Measurements from ENCODE around the gene TK2. TPM values are rescaled to one million over a fixed set of nuclear protein-coding genes. Genes with fewer than 3 reads are reported as not detected.
A peak's percentile ranks its signal among the peaks of the same experiment; 100 is the strongest.

TK2 gene
- total and polyA plus RNA-seq, 9 of the 15 experiments (the other 6 are each of a cell fraction or from before 2014, with no cell fraction given): 1.1 to 10.2 (median 5.3) TPM

DNA sequence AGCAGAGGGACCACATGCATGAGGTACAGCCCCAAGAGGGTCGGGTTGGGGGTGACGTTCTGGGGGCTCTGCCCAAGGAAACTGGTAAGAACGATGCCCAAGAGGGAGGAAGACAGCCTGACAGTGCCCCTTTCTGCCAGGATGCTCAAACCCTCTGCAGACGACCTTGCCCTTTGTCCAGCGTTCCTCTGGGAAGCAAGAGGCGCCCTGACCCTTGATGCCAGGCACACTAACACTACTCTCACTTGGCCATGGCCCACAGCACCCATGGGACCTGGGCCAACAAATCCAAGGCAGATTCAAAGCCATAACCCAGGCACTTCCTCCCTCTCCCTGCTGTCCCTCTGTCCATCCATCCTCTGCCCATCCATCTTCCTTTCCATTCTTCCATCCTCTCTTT, 20.4 kb downstream of the TK2 start (continued):
- TF ChIP-seq, protein P1, sequence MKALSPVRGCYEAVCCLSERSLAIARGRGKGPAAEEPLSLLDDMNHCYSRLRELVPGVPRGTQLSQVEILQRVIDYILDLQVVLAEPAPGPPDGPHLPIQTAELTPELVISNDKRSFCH (CRISPR knock-in tag; IDR thresholded peaks at IDR 0.05): no peak
- TF ChIP-seq, protein P1 (tag; IDR thresholded peaks at IDR 0.05): no peak
- TF ChIP-seq, protein P2, sequence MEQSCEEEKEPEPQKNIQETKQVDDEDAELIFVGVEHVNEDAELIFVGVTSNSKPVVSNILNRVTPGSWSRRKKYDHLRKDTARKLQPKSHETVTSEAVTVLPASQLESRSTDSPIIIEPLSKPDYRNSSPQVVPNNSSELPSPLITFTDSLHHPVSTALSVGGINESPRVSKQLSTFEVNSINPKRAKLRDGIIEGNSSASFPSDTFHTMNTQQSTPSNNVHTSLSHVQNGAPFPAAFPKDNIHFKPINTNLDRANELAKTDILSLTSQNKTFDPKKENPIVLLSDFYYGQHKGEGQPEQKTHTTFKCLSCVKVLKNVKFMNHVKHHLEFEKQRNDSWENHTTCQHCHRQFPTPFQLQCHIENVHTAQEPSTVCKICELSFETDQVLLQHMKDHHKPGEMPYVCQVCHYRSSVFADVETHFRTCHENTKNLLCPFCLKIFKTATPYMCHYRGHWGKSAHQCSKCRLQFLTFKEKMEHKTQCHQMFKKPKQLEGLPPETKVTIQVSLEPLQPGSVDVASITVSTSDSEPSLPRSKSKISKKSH (CRISPR knock-in tag; IDR thresholded peaks at IDR 0.05): no peak
- no peak for TF ChIP-seq ZNF184 (CRISPR knock-in tag; IDR thresholded peaks at IDR 0.05)
- 0 out of 2 replicates have a peak, but pooled peaks have one; percentile 5 for TF ChIP-seq SPI1 (IDR thresholded peaks at IDR 0.05; ENCODE audit: borderline replicate concordance, low read depth, low read length)
- TF ChIP-seq CEBPZ (IDR thresholded peaks at IDR 0.05; ENCODE audit: borderline replicate concordance, low read depth, low read length): no peak
